Measurements from ENCODE around the gene USP15. TPM values are rescaled to one million over a fixed set of nuclear protein-coding genes. Genes with fewer than 3 reads are reported as not detected.

Gene USP15
- total RNA-seq, 1 donor from 2014 or later, result 74.2 TPM

GRCh38 chr12:62217466-62218194, 42.6 kb upstream of the USP15 start:
- Histone ChIP-seq H3K27ac (no peak overlapping the region), H3K4me1 (no peaks in the 10 kb centered on the region), H3K27me3 (no peaks in the 10 kb centered on the region), H3K36me3 (no peaks in the 10 kb centered on the region), H3K4me3 (no peak overlapping the region), H3K9me3 (no peaks in the 10 kb centered on the region)
- no peak for DNase-seq (ENCODE audit: extremely low spot score in 2 of 2)
- TF ChIP-seq CTCF (IDR thresholded peaks at IDR 0.05), result no peak
- intact Hi-C loops (cut with DNase I), result no loop called here

GRCh38 chr12:62221107-62221506, 39.1 kb upstream of the USP15 start:
- intact Hi-C loops (cut with DNase I), result no loop called here
- no peak for DNase-seq (ENCODE audit: extremely low spot score in 2 of 2)
- Histone ChIP-seq H3K9me3 (no peaks in the 10 kb centered on the region), H3K4me1 (no peaks in the 10 kb centered on the region), H3K36me3 (no peaks in the 10 kb centered on the region), H3K27ac (no peak overlapping the region), H3K27me3 (no peaks in the 10 kb centered on the region), H3K4me3 (no peak overlapping the region)
- TF ChIP-seq CTCF (IDR thresholded peaks at IDR 0.05) (no peak), POLR2A (IDR thresholded peaks at IDR 0.05) (no peak), POLR2AphosphoS5 (IDR thresholded peaks at IDR 0.05; ENCODE audit: insufficient read depth in 1 of 2, low read depth in 1 of 2) (no peak)

- TF ChIP-seq POLR2AphosphoS5 (IDR thresholded peaks at IDR 0.05; ENCODE audit: insufficient read depth in 1 of 2, low read depth in 1 of 2) (no peak), CTCF (IDR thresholded peaks at IDR 0.05) (no peak)
- no peaks in the 10 kb centered on the region for H3K9me3 ChIP-seq
- intact Hi-C loops (cut with DNase I), result no loop called here
- H3K36me3 ChIP-seq, result no peaks in the 10 kb centered on the region
- no peak for DNase-seq (ENCODE audit: extremely low spot score in 2 of 2)
- no peak overlapping the region for H3K4me3 ChIP-seq
- H3K4me1 ChIP-seq, result no peaks in the 10 kb centered on the region
- H3K27me3 ChIP-seq, result no peaks in the 10 kb centered on the region
- no peak overlapping the region for H3K27ac ChIP-seq
These were observed 35.6 kb upstream of the USP15 start for GRCh38 chr12:62224601-62225000.

GRCh38 chr12:62227091-62227490, 33.1 kb upstream of the USP15 start:
- DNase-seq (ENCODE audit: extremely low spot score in 2 of 2), result no peak
- TF ChIP-seq POLR2AphosphoS5 (IDR thresholded peaks at IDR 0.05; ENCODE audit: insufficient read depth in 1 of 2, low read depth in 1 of 2) (no peak), POLR2A (IDR thresholded peaks at IDR 0.05) (no peak), CTCF (IDR thresholded peaks at IDR 0.05) (no peak)
- Histone ChIP-seq H3K27me3 (no peaks in the 10 kb centered on the region), H3K27ac (no peak overlapping the region), H3K4me1 (no peaks in the 10 kb centered on the region), H3K9me3 (no peaks in the 10 kb centered on the region), H3K4me3 (no peak overlapping the region), H3K36me3 (no peaks in the 10 kb centered on the region)
- intact Hi-C loops (cut with DNase I), result no loop called here

GRCh38 chr12:62230652-62231051, 29.6 kb upstream of the USP15 start:
- Histone ChIP-seq H3K4me3 (no peak overlapping the region), H3K27ac (no peak overlapping the region), H3K36me3 (no peaks in the 10 kb centered on the region), H3K4me1 (no peaks in the 10 kb centered on the region), H3K27me3 (no peaks in the 10 kb centered on the region), H3K9me3 (no peaks in the 10 kb centered on the region)
- TF ChIP-seq POLR2A (IDR thresholded peaks at IDR 0.05) (no peak), CTCF (IDR thresholded peaks at IDR 0.05) (no peak), POLR2AphosphoS5 (IDR thresholded peaks at IDR 0.05; ENCODE audit: insufficient read depth in 1 of 2, low read depth in 1 of 2) (no peak)
- DNase-seq (ENCODE audit: extremely low spot score in 2 of 2), result no peak
- intact Hi-C loops (cut with DNase I), result no loop called here

All from vagina (tissue), 2 donors.